ENCODE data around the gene CA5A.
A peak's percentile ranks its signal among the peaks of the same experiment; 100 is the strongest.

CA5A gene

GRCh38 chr16:87847467-87847784 is 88.9 kb downstream of the CA5A start:
- DNase-seq: no peak

- no peak for DNase-seq
Observed at GRCh38 chr16:87846705-87847466, 89.4 kb downstream of the CA5A start.

GRCh38 chr16:87845807-87846619 is 90.3 kb downstream of the CA5A start:
- no peak for DNase-seq

- DNase-seq: peak in 1 of 2 experiments; percentile 22
Observed at GRCh38 chr16:87845213-87845612, 91.1 kb downstream of the CA5A start.

- no peak for DNase-seq
Observed at GRCh38 chr16:87844809-87845208, 91.5 kb downstream of the CA5A start.

- DNase-seq: no peak
Observed at GRCh38 chr16:87844120-87844733, 92.1 kb downstream of the CA5A start.

- DNase-seq: no peak
Observed at GRCh38 chr16:87843678-87844105, 92.6 kb downstream of the CA5A start.

GRCh38 chr16:87842209-87842869 is 94.0 kb downstream of the CA5A start:
- DNase-seq: no peak

- no peak for DNase-seq
Observed at GRCh38 chr16:87841340-87842208, 94.8 kb downstream of the CA5A start.

GRCh38 chr16:87840271-87840978 is 95.9 kb downstream of the CA5A start:
- no peak for DNase-seq

- DNase-seq: no peak
Observed at GRCh38 chr16:87839542-87840270, 96.6 kb downstream of the CA5A start.

- no peak for DNase-seq
Observed at GRCh38 chr16:87838643-87839541, 97.4 kb downstream of the CA5A start.
